ENCODE data around the gene HVCN1. TPM values are rescaled to one million over a fixed set of nuclear protein-coding genes. Genes with fewer than 3 reads are reported as not detected.
"Not testable (repeated sequence)": the region's sequence is repeated elsewhere in the genome, so short reads cannot be mapped to it uniquely, and the experiment has no call there.

Gene HVCN1
- total RNA-seq, 1 donor: 5.6 TPM

DNA sequence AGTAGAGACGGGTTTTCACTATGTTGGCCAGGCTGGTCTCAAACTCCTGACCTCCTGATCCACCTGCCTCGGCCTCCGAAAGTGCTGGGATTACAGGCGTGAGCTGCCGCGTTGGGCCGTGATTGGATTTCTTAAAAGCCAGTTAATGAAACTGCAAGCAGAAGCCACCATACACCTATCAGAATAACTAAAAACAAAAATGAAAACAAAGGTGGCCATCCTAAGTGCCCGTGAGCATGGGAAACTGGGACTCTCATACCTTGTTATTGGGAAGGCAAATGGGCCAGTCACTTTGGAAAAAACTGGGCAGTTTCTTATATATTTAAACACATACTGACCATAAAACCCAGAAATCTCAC lies 82.7 kb downstream of the HVCN1 start:
- TF ChIP-seq, protein P1, sequence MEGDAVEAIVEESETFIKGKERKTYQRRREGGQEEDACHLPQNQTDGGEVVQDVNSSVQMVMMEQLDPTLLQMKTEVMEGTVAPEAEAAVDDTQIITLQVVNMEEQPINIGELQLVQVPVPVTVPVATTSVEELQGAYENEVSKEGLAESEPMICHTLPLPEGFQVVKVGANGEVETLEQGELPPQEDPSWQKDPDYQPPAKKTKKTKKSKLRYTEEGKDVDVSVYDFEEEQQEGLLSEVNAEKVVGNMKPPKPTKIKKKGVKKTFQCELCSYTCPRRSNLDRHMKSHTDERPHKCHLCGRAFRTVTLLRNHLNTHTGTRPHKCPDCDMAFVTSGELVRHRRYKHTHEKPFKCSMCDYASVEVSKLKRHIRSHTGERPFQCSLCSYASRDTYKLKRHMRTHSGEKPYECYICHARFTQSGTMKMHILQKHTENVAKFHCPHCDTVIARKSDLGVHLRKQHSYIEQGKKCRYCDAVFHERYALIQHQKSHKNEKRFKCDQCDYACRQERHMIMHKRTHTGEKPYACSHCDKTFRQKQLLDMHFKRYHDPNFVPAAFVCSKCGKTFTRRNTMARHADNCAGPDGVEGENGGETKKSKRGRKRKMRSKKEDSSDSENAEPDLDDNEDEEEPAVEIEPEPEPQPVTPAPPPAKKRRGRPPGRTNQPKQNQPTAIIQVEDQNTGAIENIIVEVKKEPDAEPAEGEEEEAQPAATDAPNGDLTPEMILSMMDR (IDR thresholded peaks at IDR 0.05; ENCODE audit: insufficient read depth, low read depth, low read length): no peak
- DNase-seq (ENCODE audit: low read depth): no peak
- no peak overlapping the region for H3K4me3 ChIP-seq (ENCODE audit: low read depth, low read length)

- DNase-seq (ENCODE audit: low read depth): peak; percentile 60
- H3K4me3 ChIP-seq (ENCODE audit: low read depth, low read length): not testable (repeated sequence)
- TF ChIP-seq, protein P1 (IDR thresholded peaks at IDR 0.05; ENCODE audit: insufficient read depth, low read depth, low read length): peak; percentile 68
These were observed 86.7 kb downstream of the HVCN1 start for GRCh38 chr12:110602085-110602814.

DNA sequence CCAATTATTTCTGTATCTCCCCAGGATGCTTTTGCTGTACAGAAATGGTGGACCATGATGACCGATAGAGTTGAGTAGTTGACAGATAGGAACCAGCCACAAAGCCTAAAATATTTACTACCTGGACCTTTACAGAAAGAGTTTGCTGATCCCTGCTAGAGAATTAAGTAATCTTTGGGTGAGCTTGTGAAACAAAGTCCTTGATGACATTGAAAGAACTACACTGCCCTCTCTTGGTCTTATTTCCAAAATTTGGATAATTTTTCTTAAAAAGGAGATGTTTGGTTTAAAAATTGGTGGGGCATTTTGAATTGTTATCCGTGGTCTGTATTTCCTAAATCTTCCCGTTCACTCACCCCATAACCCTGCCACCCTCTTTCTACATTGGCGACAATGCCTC lies 88.7 kb downstream of the HVCN1 start:
- H3K4me3 ChIP-seq (ENCODE audit: low read depth, low read length): no peak overlapping the region
- TF ChIP-seq, protein P1 (IDR thresholded peaks at IDR 0.05; ENCODE audit: insufficient read depth, low read depth, low read length): peak; percentile 45
- DNase-seq (ENCODE audit: low read depth): peak; percentile 82

GRCh38 chr12:110599334-110599733 lies 89.6 kb downstream of the HVCN1 start:
- H3K4me3 ChIP-seq (ENCODE audit: low read depth, low read length): no peak overlapping the region
- TF ChIP-seq, protein P1 (IDR thresholded peaks at IDR 0.05; ENCODE audit: insufficient read depth, low read depth, low read length): no peak
- DNase-seq (ENCODE audit: low read depth): no peak

Small RNAs within 50 kb of the gene (small RNA-seq; reads per million reads assigned to genes)
- gene RN7SL387P: not detected

Other genes with a start within 250 kb of the HVCN1 start
- 259 and 354 TPM in 2 replicates for gene ARPC3, start 238.8 kb downstream of the HVCN1 start, total RNA-seq
- gene GPN3, start 220.9 kb downstream of the HVCN1 start, total RNA-seq: 12.2 and 16.4 TPM in 2 replicates
- gene FAM216A, start 220.3 kb downstream of the HVCN1 start, total RNA-seq: 11.0 and 20.7 TPM in 2 replicates
- gene VPS29, start 187.0 kb downstream of the HVCN1 start, total RNA-seq: 88.3 and 93.7 TPM in 2 replicates
- 0.64 and 1.3 TPM in 2 replicates for gene RAD9B, start 186.8 kb downstream of the HVCN1 start, total RNA-seq
- 6.4 and 9.5 TPM in 2 replicates for gene PPTC7, start 105.8 kb downstream of the HVCN1 start, total RNA-seq
- gene TCTN1, start 75.0 kb downstream of the HVCN1 start, total RNA-seq: 26.4 and 28.9 TPM in 2 replicates
- gene PPP1CC, start 53.8 kb upstream of the HVCN1 start, total RNA-seq: 82.8 and 139 TPM in 2 replicates
- gene CCDC63, start 157.9 kb upstream of the HVCN1 start, total RNA-seq: not detected in 2 replicates
- gene MYL2, start 231.5 kb upstream of the HVCN1 start, total RNA-seq: not detected in 2 replicates